ENCODE results near the gene SUMO3. TPM values are rescaled to one million over a fixed set of nuclear protein-coding genes. Genes with fewer than 3 reads are reported as not detected.

The SUMO3 gene
- total and polyA plus RNA-seq, 2 of the 4 experiments (the other 2 are of a cell fraction) = 64.9 to 101 TPM

DNA sequence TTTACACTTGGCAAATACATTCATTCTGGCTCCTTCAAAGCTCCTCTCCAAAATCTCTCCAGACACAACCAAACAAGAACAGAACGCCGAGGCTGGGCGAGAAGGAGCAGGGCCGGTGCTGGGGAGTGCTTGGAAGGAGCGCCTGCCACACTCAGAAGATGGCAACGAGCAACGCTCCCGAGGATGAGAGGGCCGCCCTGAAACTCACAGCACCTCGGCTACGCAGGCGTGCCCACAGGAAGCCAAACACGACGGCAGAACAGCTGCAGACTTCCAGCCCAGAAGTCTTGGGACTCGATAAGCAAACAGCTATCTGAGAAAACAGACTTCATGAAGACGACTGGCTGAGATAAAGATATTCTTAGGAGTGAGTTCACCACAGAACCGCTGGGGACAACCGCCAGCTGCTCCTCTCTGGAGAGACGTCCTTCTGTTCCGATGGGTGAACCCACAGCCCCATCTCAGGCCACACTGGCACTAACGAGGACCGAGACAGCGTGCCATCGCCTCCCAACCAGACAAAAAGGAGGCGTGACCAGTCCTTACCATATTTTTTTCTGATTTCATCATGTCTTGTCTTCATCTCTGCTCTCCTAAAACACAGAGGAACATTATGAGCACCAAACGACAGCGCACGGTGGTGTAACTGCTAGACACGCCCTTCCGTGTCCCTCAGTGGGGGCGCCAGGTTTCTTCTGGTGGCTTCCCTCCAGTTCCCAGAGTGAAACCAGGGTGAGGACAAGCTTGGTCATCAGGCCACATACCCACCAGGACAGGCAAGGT is 37.0 kb upstream of the SUMO3 start:
- Histone ChIP-seq H3K14ac (replicated peaks; ENCODE audit: low read depth, low read length) (no peak overlapping the region), H3K79me1 (ENCODE audit: low read depth in 1 of 2, low read length in 2 of 2) (peaks cover 70 to 85% of the 10 kb centered on the region in 2 experiments), H2BK20ac (ENCODE audit: low read depth, low read length) (no peak overlapping the region), H3K36me3 (ENCODE audit: control insufficient read depth, insufficient read depth, low read length) (peaks cover 72% of the 10 kb centered on the region), H3K4me1 (ENCODE audit: control insufficient read depth, insufficient read depth, low read length) (no peaks in the 10 kb centered on the region), H3K4me2 (ENCODE audit: low read depth, low read length) (no peak overlapping the region), H3K27me3 (ENCODE audit: control insufficient read depth, insufficient read depth, low read length) (no peaks in the 10 kb centered on the region), H2BK120ac (ENCODE audit: low read depth, low read length) (no peak overlapping the region), H4K20me1 (ENCODE audit: insufficient read depth, low read length) (peaks cover 67% of the 10 kb centered on the region), H2BK15ac (ENCODE audit: low read depth, low read length) (no peak overlapping the region), H3K9me1 (ENCODE audit: insufficient read depth, low read length) (peaks cover 5% of the 10 kb centered on the region; the same call in 1 of the 2 replicates), H4K8ac (ENCODE audit: low read depth in 2 of 2, low read length in 2 of 2) (no peak overlapping the region), H2AK9ac (replicated peaks; ENCODE audit: low read depth, low read length, poor library complexity) (no peak overlapping the region), H3K56ac (ENCODE audit: extremely low read depth, insufficient read depth, low read length) (no peak overlapping the region), H3K9ac (ENCODE audit: low read depth, low read length) (no peak overlapping the region), H2AK5ac (ENCODE audit: low read depth, low read length) (no peak overlapping the region), H4K91ac (ENCODE audit: insufficient read depth, low read depth, low read length) (no peak overlapping the region), H2BK5ac (ENCODE audit: low read depth, low read length, poor library complexity, severe bottlenecking) (no peak overlapping the region), H2AFZ (replicated peaks; ENCODE audit: low read length, poor library complexity) (no peak overlapping the region), H4K5ac (ENCODE audit: low read depth, low read length) (no peak overlapping the region), H3K27ac (ENCODE audit: insufficient read depth, low read length) (no peak overlapping the region), H3K4ac (ENCODE audit: low read depth, low read length) (no peak overlapping the region), H3K18ac (ENCODE audit: low read depth, low read length) (no peak overlapping the region), H3K4me3 (ENCODE audit: insufficient read depth, low read depth, low read length) (no peak overlapping the region), H3K9me3 (ENCODE audit: control insufficient read depth, insufficient read depth, low read length) (no peaks in the 10 kb centered on the region), H3K23ac (ENCODE audit: low read depth, low read length) (no peak overlapping the region)
- ATAC-seq (ENCODE audit: low read depth) = no peak
- ChIA-PET CTCF (no interaction called here), POLR2A (ENCODE audit: unreplicated experiment) (no interaction called here)
- TF ChIP-seq RCOR1 (IDR thresholded peaks at IDR 0.05; ENCODE audit: insufficient replicate concordance, low read length) (no peak), BHLHE40 (IDR thresholded peaks at IDR 0.05; ENCODE audit: low read depth, low read length) (no peak), MAZ (IDR thresholded peaks at IDR 0.05; ENCODE audit: borderline replicate concordance, low read depth, low read length) (no peak), MXI1 (IDR thresholded peaks at IDR 0.05; ENCODE audit: borderline replicate concordance, low read depth, low read length) (no peak), CHD1 (IDR thresholded peaks at IDR 0.05; ENCODE audit: low read depth, low read length) (no peak), FOS (IDR thresholded peaks at IDR 0.05; ENCODE audit: low read depth, low read length) (no peak), SMC3 (IDR thresholded peaks at IDR 0.05; ENCODE audit: low read depth, low read length) (no peak), MAFK (IDR thresholded peaks at IDR 0.05; ENCODE audit: low read depth, low read length) (no peak), RFX5 (IDR thresholded peaks at IDR 0.05; ENCODE audit: low read depth, low read length) (no peak), CEBPB (IDR thresholded peaks at IDR 0.05; ENCODE audit: low read depth, low read length) (no peak), POLR2A (IDR thresholded peaks at IDR 0.05; ENCODE audit: low read depth, low read length) (no peak), NFE2L2 (IDR thresholded peaks at IDR 0.05; ENCODE audit: low read depth, low read length) (no peak), RAD21 (IDR thresholded peaks at IDR 0.05; ENCODE audit: low read length) (no peak)
- TF ChIP-seq, protein P1, sequence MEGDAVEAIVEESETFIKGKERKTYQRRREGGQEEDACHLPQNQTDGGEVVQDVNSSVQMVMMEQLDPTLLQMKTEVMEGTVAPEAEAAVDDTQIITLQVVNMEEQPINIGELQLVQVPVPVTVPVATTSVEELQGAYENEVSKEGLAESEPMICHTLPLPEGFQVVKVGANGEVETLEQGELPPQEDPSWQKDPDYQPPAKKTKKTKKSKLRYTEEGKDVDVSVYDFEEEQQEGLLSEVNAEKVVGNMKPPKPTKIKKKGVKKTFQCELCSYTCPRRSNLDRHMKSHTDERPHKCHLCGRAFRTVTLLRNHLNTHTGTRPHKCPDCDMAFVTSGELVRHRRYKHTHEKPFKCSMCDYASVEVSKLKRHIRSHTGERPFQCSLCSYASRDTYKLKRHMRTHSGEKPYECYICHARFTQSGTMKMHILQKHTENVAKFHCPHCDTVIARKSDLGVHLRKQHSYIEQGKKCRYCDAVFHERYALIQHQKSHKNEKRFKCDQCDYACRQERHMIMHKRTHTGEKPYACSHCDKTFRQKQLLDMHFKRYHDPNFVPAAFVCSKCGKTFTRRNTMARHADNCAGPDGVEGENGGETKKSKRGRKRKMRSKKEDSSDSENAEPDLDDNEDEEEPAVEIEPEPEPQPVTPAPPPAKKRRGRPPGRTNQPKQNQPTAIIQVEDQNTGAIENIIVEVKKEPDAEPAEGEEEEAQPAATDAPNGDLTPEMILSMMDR (conservative IDR thresholded peaks at IDR 0.05; ENCODE audit: low read depth, low read length) = no peak
- TF ChIP-seq, protein P2, sequence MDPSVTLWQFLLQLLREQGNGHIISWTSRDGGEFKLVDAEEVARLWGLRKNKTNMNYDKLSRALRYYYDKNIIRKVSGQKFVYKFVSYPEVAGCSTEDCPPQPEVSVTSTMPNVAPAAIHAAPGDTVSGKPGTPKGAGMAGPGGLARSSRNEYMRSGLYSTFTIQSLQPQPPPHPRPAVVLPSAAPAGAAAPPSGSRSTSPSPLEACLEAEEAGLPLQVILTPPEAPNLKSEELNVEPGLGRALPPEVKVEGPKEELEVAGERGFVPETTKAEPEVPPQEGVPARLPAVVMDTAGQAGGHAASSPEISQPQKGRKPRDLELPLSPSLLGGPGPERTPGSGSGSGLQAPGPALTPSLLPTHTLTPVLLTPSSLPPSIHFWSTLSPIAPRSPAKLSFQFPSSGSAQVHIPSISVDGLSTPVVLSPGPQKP (IDR thresholded peaks at IDR 0.05; ENCODE audit: borderline replicate concordance, low read depth, low read length) = no peak
- TF ChIP-seq, protein P3, sequence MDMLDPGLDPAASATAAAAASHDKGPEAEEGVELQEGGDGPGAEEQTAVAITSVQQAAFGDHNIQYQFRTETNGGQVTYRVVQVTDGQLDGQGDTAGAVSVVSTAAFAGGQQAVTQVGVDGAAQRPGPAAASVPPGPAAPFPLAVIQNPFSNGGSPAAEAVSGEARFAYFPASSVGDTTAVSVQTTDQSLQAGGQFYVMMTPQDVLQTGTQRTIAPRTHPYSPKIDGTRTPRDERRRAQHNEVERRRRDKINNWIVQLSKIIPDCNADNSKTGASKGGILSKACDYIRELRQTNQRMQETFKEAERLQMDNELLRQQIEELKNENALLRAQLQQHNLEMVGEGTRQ (IDR thresholded peaks at IDR 0.05; ENCODE audit: low read depth, low read length) = no peak
- intact Hi-C loops (cut with micrococcal nuclease) (no loop called here), dilution Hi-C loops (cut with HindIII; ENCODE audit: low sequenced_read_pairs, unreplicated experiment) (no loop called here), in situ Hi-C loops (cut with MboI; ENCODE audit: low sequenced_read_pairs) (no loop called here)
- DNase-seq = no peak
- WGBS, 2 experiments (ENCODE audit: extremely low coverage in 2 of 2, insufficient read length in 1 of 2) = 95% methylated on average over 19 of the region's 31 CpGs; no CpG with 5 or more reads in 1 of the 2 experiments
- BruUV-seq (replicated peaks) = no TSS peak

Data from IMR-90 (cell line).